Stimulated activated CD8-positive, alpha-beta memory T cell treated with anti-CD3 and anti-CD28 coated beads, Interleukin-12 subunit alpha, Interleukin-12 subunit beta, amount 100 ng/mL, for 24 hours (primary cell): ENCODE measurements around the gene ZNF592.
"Not testable (repeated sequence)": the region's sequence is repeated elsewhere in the genome, so short reads cannot be mapped to it uniquely, and the experiment has no call there.

ENCODE experiments used
- DNase-seq: peaks from one replicate; pipeline ENCODE4 v3.0.0-alpha.2; 2020; ENCODE audit errors: extremely low read depth

Gene ZNF592

DNA sequence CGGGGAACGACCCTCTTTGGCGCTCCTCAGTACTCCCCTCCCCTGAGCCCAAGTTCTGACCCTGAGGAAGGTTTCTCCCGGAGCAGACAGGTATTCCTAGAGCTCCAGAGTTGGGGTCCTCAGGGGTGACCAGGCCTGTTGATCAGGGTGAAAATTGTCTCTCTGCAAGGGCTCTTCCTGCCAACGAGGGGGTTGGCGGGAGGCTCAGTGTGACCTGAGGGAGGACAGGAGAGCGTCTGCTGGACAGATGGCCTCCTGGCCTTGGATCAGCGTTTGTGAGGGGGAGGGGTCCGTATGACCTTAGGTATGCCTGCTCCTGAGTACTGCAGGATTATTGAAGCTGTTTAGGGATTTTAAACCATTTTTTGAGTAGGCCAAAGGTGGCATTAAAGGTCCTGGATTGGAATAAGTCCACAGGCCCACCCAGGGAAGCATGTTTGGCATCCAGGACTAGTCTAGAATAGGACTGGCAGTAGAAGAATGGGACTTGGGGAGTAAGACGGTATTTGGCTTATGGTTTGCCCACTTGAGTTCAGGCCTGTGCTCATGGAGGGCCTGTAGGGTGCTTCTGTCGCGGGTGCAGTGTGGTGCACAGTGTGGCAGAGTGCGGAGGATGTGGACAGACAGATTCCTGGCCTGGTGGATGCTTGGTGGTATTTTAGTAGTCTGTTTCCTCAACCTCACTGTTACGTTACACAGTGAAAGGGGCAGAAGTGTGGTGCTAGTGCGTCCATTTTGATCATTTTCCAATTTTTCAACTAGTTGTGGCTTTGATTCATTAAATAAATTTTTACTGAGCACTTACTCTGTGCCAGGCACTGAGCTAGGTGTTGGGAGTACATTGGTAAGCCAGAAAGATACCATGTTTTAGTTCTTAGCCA lies 959 bp downstream of the ZNF592 start:
- DNase-seq, result no peak

DNA sequence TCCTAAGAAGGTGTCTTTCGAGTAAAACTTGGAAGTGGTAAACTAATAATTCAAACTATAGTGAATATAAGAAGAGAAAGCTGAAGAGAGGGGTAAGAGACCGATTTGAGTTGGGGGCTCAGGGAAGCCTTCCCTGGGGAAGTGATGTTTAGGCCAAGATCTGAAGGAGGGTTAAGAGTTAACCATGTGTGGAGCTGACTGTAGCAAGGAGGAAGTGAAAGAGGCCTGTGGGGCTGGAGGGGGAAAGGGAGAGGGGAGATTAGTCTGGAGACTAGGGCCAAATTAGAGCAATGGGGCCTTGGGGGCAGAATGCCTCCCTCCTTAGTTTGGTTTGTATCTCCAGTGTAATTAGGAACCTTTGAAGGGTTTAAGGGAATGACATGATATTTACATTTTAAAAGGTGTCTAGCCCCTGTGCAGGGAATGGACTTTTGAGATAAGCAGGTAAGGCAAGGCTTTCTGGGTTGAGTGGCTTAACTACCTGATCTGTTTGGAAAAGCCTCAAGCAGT lies 2.2 kb downstream of the ZNF592 start:
- DNase-seq, result no peak

DNA sequence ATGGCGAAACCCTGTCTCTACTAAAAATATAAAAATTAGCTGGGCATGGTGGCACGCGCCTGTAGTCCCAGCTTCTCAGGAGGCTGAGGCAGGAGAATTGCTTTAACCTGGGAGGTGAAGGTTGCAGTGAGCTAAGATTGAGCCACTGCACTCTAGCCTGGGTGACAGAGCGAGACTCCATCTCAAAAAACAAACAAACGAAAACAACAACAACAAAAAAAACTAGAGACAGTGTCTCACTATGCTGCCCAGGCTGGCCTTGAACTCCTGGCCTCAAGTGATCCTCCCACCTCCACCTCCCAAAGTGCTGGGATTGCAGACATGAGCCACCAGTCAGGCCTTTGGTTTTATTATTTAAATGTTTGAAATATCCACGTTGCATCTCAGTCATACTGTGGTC lies 3.3 kb downstream of the ZNF592 start:
- DNase-seq, result not testable (repeated sequence)

DNA sequence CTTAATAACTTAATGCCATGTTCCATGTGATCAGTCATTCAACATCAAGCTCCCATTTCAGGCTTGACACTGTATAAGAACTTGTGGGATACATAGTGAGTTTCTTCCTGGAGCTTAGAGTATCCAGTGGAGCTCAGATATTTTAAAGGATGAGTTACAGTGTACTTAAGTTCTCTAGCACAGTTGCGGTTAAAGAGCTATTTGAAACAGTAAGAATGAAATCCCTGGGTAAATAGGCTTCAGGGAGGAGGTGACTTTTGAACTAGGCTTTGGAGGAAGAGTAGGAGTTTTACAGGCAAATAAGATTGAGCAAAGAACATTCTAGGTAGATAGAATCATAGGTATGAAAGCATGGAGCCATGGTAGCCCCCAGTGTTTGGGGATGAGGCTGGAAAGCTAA lies 3.8 kb downstream of the ZNF592 start:
- DNase-seq, result no peak

DNA sequence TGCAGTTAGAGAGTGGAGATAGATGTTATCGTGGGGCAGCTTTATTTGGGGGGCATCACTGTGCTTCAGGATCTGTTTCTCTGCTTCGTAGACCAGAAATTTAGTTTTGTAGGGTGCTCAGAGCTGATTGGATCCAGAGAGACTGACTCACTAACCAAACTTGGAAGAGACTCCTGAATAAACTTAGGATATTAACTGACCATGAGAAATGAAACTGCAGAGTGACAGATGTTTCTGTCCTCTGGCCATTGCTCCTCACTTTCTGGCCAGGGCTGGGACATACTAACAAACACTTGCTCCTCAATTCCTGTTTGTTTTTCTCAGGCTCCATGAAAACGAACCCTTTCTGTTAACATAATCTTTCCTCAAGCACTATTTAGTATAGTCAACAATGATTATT lies 4.3 kb downstream of the ZNF592 start:
- no peak for DNase-seq

DNA sequence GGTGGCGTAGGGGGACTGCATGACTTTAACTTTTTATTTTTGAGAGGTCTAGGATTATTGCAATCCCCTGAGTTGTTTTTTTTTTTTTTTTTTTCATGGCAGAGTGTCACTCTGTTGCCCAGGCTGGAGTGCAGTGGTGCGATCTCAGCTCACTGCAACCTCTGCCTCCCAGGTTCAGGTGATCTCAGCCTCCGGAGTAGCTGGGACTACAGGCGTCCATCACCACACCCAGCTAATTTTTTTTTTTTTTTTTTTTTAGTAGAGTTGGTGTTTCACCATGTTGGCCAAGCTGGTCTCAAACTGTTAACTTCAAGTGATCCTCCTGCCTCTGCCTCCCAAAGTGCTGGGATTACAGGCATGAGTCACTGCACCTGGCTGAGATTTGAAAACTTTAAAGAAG lies 6.5 kb downstream of the ZNF592 start:
- DNase-seq, result not testable (repeated sequence)

DNA sequence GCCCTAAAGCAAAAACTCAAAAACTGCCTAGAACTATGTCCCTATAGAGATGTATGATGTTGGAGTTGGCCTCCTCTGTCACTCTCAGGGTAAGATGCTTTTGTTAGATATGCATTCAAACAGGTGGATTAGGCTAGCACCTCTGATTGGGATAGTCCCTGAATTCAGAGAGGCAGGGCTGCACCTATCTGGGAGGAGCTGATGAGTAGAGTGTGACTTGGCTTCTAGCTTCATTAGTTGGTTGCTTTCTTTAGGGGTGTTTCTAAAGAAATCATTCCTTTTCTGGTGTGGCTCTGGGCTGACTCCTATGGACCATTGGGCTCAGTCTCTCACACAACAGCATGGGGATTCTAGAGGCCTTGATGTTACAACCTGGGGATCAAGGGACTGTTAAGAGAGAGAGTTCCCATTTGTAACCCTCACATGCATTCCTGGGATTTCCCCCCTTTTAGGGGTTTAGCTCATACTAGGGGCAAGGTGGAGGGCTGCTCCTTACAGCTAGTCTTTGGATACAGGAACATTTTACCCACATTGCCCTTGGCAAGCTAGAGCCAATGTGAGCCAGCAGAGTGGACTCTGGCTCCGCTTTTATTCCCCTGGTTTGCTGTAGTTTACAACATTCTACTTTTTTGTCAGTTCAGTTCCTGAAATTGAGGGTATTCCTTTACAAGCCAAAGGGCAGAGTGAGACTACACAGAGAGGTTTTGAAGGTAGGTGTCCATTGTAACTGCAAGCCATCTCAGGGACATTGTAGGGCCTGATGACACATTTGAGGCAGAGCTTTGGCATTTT lies 7.5 kb downstream of the ZNF592 start:
- DNase-seq, result no peak

DNA sequence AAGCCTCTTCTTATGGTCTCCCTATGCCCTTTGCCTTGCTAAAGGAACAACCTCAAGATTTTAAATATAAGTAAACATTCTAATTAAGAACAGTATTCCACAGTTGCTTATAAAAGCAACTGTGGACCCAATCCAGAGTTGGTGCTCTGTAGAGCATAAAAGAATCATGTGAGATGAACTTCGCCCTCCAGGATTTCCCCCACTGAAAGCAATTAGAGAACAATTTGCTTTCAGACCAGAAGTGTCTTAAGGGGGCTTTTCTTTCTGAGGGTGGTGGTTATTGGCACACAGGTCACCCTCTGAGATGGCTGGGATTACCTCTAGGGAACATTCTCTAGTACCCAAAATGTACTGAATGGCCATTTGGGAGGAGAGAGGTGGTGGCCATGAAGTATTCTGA lies 10.6 kb downstream of the ZNF592 start:
- DNase-seq, result no peak

DNA sequence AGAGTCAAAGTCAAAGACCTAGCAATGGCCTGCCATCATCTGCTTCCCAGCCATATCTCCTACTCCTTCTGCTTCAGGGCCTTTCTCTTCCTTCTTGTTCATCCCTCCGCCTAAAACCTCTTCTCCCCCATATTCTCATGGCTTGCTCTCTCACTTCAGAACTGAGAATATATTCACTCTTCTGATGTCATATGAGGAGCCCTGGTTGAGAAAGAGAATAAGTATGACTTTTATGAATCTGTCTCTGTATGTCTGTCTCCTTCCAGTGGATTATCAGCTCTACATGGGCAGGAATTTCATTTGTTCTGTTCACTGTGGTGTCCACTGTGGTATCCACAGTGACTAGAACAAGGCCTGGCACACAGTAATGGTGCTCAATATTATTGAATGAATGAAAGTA lies 11.8 kb downstream of the ZNF592 start:
- no peak for DNase-seq

DNA sequence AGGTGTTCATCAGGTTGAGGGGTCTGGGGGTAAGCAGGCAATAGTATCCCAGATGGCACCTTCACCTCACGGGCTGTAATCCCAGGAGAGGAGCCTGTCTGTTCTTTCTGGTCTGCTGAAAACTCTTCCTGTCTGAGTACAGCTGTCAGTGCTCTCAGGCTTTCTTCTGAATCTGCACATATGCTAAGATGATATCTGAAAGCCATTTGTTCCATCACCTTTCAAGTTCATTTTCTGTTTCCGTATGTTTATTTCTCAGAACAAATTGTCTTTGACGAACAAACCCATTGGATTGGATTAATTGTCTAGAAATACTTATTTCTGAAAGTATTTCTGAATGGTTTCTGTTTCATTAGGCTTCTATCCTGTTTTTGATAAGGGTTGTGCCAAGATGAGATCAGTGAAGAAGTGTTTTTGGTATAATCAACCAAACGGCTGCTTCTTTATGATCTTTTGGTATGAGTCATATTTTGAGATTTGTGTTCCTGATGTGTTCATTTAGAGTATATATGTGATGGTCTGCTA lies 13.3 kb downstream of the ZNF592 start:
- DNase-seq, result no peak

DNA sequence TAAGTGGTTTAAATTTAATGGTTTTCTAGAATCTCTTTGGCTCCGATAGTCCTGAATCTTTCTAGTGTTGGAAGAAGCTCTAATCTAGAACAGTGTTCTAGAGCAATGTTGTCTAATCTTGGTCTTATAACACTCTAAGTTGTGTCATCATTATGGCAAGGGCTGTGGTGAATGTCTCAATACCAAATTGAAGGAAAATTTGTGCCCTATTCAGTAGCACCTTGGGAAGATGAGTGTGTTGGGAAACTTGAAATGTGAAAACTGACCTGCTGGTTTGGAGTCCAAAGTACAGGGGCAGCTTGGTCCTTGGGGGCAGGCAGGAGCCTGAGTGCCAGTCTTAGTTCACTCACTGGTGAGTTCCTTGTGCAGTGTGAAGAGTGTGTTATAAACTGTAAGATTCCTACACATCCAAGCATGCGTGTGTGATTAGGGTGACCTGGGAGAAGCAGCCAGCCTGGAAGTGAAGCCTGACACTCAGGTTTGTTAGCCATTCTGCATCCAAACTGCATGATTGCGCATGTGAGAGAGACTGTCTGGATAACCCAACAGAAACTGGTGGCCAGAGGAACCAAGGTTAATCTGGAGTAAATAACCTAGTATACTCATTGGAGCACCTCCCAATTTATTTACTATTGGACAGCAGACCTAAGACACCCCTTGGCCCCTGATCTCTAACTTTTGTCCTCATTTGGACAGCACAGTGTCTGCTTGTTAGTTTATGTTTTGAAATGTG lies 14.6 kb downstream of the ZNF592 start:
- DNase-seq, result no peak

DNA sequence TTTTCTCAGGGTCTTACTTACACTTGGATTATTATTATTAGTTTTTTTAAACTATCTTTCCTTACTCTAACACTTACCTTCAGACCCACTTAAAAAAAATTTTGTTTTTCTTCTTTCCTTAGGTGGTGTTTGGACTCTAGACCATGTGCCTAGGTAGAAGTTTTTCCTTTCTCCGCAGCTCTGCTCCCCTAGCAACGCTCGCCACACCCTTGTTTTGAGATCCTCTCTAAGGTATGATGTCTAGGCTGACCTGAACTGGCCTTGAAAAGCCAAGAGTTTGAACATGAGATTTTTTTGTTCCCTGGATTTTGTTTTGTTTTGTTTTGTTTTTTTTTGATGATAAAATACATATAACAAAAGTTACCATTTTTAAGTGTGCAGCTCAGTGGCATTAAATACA lies 16.2 kb downstream of the ZNF592 start:
- no peak for DNase-seq

DNA sequence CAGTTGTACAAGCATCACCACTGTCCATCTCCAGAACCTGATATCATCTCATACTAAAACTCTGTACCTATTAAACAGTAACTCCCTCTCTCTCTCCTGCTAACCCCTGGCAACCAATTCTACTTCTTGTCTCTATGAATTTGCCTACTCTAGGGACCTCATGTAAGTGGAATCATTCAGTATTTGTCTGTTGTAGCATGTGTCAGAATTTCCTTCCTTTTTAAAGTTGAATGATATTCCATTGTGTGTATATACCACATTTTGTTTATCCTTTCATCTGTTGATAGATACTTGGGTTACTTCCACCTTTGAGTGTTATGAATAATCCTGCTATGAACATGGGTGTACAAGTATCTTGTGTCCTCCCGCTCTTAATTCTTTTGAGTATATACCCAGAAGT lies 16.6 kb downstream of the ZNF592 start:
- no peak for DNase-seq

DNA sequence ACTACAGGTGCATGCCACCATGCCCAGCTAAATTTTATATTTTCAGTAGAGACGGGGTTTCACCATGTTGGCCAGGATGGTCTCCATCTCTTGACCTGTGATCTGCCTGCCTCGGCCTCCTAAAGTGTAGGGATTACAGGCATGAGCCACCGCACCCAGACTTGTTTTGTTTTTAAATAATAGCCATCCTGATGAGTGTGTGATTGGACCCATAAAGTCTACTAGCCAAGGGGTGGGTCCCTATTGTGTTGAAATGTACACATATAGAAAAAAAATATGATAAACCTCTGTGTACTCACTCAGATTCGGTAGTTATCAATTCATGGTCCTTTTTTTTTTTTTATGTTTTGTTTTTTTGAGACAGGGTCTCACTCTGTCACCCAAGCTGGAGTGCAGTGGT lies 17.3 kb downstream of the ZNF592 start:
- no peak for DNase-seq

DNA sequence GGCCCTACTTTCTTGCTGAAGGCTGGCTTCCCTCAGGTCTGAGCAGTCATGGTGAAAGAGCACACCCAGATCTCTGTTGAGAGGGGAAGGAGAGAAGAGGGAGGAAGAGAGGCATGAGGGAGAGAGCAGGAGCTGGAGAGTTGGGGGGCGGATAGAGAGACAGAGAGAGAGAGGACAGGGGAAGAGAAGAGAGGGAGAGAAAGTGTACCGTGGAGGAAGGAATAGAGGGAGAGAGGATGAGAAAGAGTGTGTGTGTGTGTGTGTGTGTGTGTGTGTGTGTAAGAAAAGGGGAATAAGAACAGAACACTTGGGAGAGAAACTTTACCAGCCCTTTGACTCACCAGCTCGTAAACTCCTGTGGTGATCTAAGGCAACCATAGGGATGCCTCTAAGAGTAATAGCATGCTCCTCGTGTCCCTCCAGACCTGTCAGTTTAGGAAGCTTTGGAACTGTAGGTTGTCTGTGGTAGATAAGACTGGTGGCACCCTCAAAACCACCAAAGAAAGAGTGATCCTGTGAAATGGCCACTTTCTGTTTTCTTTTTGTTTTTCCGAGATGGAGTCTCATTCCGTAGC lies 18.2 kb downstream of the ZNF592 start:
- DNase-seq, result no peak

DNA sequence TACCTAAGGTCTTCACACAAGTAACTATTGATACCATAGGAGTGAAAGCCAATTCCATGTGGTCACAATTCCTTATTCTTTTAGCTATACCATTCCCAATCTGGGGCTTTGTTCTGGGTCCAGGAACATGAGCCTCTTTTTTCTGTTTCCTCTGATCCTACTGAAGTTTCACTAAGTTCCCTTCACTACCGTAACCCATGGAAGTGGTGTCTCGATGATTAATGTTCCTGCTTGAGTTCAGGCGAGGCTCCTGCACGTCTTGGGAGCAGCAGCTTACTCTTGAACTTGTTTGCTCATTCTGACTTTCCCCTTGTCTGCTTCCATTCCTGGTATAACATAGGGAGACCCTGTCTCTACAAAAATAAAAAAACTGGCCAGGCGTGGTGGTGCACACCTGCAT lies 23.6 kb downstream of the ZNF592 start:
- DNase-seq, result no peak

DNA sequence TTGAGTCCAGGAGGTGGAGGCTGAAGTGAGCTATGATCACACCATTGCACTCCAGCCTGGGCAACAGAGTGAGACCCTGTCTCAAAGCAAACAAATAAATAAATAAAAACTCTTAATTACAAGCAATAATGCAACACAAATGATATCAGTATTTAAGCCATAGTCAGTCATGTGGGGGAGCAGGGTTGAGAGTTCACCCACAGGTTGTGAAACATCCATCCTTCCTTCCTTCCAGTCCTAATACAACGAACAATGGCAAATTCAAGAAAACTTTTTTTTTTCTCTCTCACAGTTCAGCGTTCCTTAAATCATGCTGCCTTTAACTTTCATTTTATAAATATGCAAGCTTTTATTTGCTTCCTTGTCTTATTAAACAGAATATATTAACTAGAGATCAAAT lies 24.1 kb downstream of the ZNF592 start:
- DNase-seq, result no peak

DNA sequence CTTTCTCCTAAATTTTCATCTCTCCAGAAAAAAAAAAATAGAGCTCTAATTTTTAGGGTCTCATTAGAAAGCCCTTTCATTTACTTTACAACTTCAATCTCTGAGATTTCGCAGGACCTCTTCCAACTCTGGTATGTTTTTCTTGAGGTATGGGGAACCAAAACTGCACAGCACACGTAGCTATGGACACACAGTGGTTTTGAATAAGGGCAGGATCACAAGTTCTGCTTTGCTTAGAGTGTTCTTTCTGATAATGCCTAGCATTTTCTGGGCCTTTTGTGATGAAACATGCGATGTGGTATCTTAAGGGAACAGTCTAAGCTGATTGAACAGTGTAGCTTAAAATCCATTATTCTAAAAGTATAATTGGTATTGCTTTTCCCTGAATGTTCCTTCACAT lies 25.3 kb downstream of the ZNF592 start:
- no peak for DNase-seq

DNA sequence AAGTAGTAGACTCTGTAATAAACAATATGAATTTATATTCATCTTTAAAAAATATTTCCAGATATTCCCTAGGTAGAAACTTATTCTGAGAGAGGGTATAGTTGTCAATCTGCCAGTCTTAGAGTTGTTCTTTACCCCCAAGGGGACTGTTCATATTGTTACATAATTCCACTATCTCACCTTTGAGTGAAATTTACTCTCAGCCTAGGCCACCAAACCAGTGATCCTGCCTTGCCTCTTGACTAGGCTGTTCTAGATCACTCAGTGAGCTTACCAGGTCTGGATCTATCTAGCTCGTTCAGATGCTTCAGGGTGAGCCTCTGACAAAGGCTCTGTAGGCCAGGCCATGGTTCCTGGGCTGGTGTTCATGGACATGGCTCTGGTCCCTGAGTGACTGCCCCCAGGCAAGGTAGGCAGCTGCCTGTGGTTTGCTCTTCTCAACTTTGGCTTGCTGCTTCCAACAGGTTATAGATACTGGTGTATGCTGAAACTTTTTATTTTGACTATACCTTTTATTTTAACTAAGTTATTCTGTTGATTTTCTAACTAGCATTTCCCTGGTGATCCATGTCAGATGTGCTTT lies 27.6 kb downstream of the ZNF592 start:
- DNase-seq, result no peak

DNA sequence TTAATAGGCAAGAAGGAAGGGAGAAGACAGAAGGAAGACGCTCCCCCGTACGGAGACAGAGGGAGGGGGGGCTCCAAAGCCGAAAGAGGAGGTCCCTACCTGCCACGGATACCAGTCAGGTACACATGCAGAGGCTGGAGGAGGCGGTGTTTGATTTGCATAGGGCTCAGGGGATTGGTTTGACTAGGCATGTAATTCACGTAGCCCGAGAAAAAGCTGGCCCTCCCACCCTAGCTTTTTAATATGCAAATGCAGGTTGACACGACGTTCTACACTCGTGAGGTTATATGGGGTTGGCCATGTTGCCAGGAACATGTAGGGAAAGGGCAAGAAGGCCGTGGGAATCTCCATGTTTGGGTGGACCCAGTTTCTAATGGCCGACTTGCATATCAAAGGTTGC lies 29.8 kb downstream of the ZNF592 start:
- no peak for DNase-seq

DNA sequence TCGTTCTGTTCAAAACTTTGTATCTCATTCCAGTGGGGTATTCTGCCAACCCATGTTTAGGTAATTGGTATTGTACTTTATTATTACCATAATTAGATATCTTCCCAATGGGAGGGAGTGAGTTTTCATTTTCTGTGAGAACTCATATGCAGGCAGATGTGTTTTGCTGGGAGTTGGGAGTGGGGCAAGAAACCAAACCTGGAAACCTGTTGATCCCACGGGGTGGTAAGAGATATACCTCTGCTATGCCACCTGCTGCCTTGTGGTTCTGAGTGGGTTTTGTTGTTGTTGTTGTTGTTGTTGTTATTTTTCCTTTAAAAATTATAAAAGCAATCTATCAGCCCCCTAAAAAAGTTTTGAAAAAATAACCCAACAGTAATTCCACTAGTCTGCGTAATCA lies 32.1 kb downstream of the ZNF592 start:
- no peak for DNase-seq
